H1 (cell line): ENCODE data around the gene TAOK1. TPM values are rescaled to one million over a fixed set of nuclear protein-coding genes. Genes with fewer than 3 reads are reported as not detected.

Source experiments
- CTCF ChIA-PET: fragments of 300-600 bp; sonication (Branson Sonifier 250); formaldehyde crosslinking; loops from one replicate; lab custom pipeline; 2021; ENCODE audit not compliant: partially characterized antibody; lab: Charles Lee
- POLR2A ChIA-PET: fragments of 300-600 bp; sonication (Branson Sonifier 250); formaldehyde crosslinking; loops from one replicate; lab custom pipeline; 2021; ENCODE audit warnings: inconsistent platforms; ENCODE audit not compliant: partially characterized antibody; lab: Charles Lee
- DNase-seq, 2 experiments: peaks; one replicate each; pipeline versions ENCODE4 v3.0.0 to v3.0.0-alpha.2; 2010 to 2022; ENCODE audit warnings: low spot score in 2 of 2, low read depth in 1 of 2, mixed read lengths in 1 of 2
- FAIRE-seq: peaks from 2 replicates; lab custom pipeline; 2011; peaks lifted over from hg19 to GRCh38; lab: Jason Lieb, UNC
- H2AFZ ChIP-seq: 2 replicates; pipeline ENCODE4 v1.8.1; 2012; ENCODE audit warnings: low read length, inconsistent platforms
- H2AK5ac ChIP-seq: 2 replicates; pipeline ENCODE4 v1.6.1; 2013; ENCODE audit warnings: low read depth, low read length
- H2BK120ac ChIP-seq: replicated peaks from 2 replicates; pipeline ENCODE3; 2013; ENCODE audit warnings: low read depth, low read length, inconsistent platforms
- H2BK12ac ChIP-seq: 2 replicates; pipeline ENCODE4 v1.6.1; 2013; ENCODE audit warnings: low read depth, low read length
- H2BK15ac ChIP-seq: 2 replicates; pipeline ENCODE4 v1.6.1; 2013; ENCODE audit warnings: low read length
- H2BK20ac ChIP-seq: 2 replicates; pipeline ENCODE4 v1.6.1; 2013; ENCODE audit warnings: low read length
- H2BK5ac ChIP-seq: 2 replicates; pipeline ENCODE4 v1.6.1; 2013; ENCODE audit warnings: low read depth, low read length
- H3K14ac ChIP-seq: 2 replicates; pipeline ENCODE4 v1.6.1; 2013; ENCODE audit warnings: inconsistent platforms; ENCODE audit not compliant: insufficient read length
- H3K18ac ChIP-seq: 2 replicates; pipeline ENCODE4 v1.6.1; 2013; ENCODE audit warnings: low read length; ENCODE audit errors: extremely low read depth
- H3K23ac ChIP-seq: 2 replicates; pipeline ENCODE4 v1.6.1; 2013; ENCODE audit warnings: inconsistent platforms; ENCODE audit not compliant: insufficient read length
- H3K23me2 ChIP-seq: 2 replicates; pipeline ENCODE4 v1.6.1; 2013; ENCODE audit warnings: low read depth, low read length
- H3K27ac ChIP-seq: 2 replicates; pipeline ENCODE4 v1.6.1; 2011; ENCODE audit warnings: low read depth, low read length, inconsistent platforms
- H3K27me3 ChIP-seq, 4 experiments: replicated peaks in 1 of 4; 1 replicate in 1 of 4; 2 replicates in 3 of 4; pipeline versions ENCODE4 v1.6.1 to v1.8.1; 2011 to 2013; ENCODE audit warnings: low read length in 3 of 4, mild to moderate bottlenecking in 3 of 4, inconsistent platforms in 2 of 4, mixed read lengths in 2 of 4, moderate library complexity in 1 of 4; ENCODE audit not compliant: control insufficient read depth in 3 of 4, insufficient read depth in 3 of 4; ENCODE audit errors: extremely low read depth in 1 of 4
- H3K36me3 ChIP-seq, 4 experiments: 2 replicates each; pipeline versions ENCODE4 v1.6.1 to v1.8.1; 2011 to 2013; ENCODE audit warnings: mild to moderate bottlenecking in 4 of 4, low read length in 3 of 4, moderate library complexity in 2 of 4, control low read depth in 1 of 4, inconsistent platforms in 1 of 4; ENCODE audit not compliant: insufficient read depth in 4 of 4, control insufficient read depth in 2 of 4
- H3K4ac ChIP-seq: replicated peaks from 2 replicates; pipeline ENCODE3; 2013; ENCODE audit warnings: low read length, low read depth, mixed read lengths, inconsistent platforms; ENCODE audit not compliant: insufficient read length
- H3K4me1 ChIP-seq, 4 experiments: replicated peaks in 1 of 4; 1 replicate in 1 of 4; 2 replicates in 3 of 4; pipeline versions ENCODE4 v1.6.1 to v1.8.1; 2011 to 2013; ENCODE audit warnings: low read length in 3 of 4, inconsistent platforms in 2 of 4, mixed read lengths in 1 of 4; ENCODE audit not compliant: insufficient read depth in 4 of 4, control insufficient read depth in 3 of 4
- H3K4me2 ChIP-seq, 2 experiments: 2 replicates each; pipeline versions ENCODE4 v1.6.1 to v1.8.1; 2011 to 2013; ENCODE audit warnings: low read depth in 2 of 2, low read length in 2 of 2, control low read depth in 1 of 2, inconsistent platforms in 1 of 2, mild to moderate bottlenecking in 1 of 2; ENCODE audit not compliant: insufficient read depth in 1 of 2
- H3K4me3 ChIP-seq, 4 experiments: fragments of 200-600, 300-600 bp in 1 of 4; sonication (generic), shearing (Covaris generic), sonication (Bioruptor Twin) in 1 of 4; 2 replicates each; pipeline versions ENCODE4 v1.5.1 to v1.8.1; 2011 to 2016; ENCODE audit warnings: low read length in 4 of 4, low read depth in 3 of 4, control low read depth in 2 of 4, inconsistent platforms in 2 of 4, mild to moderate bottlenecking in 2 of 4, mixed read lengths in 1 of 4, moderate library complexity in 1 of 4; ENCODE audit not compliant: insufficient read depth in 2 of 4; ENCODE audit errors: extremely low read depth in 1 of 4
- H3K56ac ChIP-seq: replicated peaks from 2 replicates; pipeline ENCODE3; 2013; ENCODE audit warnings: low read depth, mild to moderate bottlenecking, mixed read lengths, low read length, inconsistent platforms; ENCODE audit not compliant: insufficient read length
- H3K79me1 ChIP-seq: 2 replicates; pipeline ENCODE4 v1.6.1; 2013; ENCODE audit warnings: low read depth, low read length, control low read depth
- H3K79me2 ChIP-seq, 2 experiments: 2 replicates each; pipeline versions ENCODE4 v1.6.1 to v1.8.1; 2012 to 2013; ENCODE audit warnings: low read length in 2 of 2, mild to moderate bottlenecking in 2 of 2, inconsistent platforms in 1 of 2; ENCODE audit not compliant: insufficient read depth in 2 of 2, control insufficient read depth in 1 of 2
- H3K9ac ChIP-seq, 4 experiments: replicated peaks in 1 of 4; 1 replicate in 1 of 4; 2 replicates in 3 of 4; pipeline versions ENCODE4 v1.6.1 to v1.8.1; 2011 to 2013; ENCODE audit warnings: low read depth in 3 of 4, low read length in 3 of 4, control low read depth in 2 of 4, mild to moderate bottlenecking in 2 of 4, moderate library complexity in 2 of 4, inconsistent platforms in 1 of 4; ENCODE audit errors: extremely low read depth in 1 of 4
- H3K9me3 ChIP-seq, 2 experiments: 2 replicates each; pipeline versions ENCODE4 v1.6.1 to v1.8.1; 2012 to 2013; ENCODE audit warnings: mild to moderate bottlenecking in 2 of 2, moderate library complexity in 2 of 2, control low read depth in 1 of 2, inconsistent platforms in 1 of 2, low read depth in 1 of 2, low read length in 1 of 2, mixed read lengths in 1 of 2; ENCODE audit not compliant: insufficient read depth in 2 of 2
- H4K20me1 ChIP-seq, 2 experiments: replicated peaks in 1 of 2; 2 replicates each; pipeline versions ENCODE3 to v1.8.1; 2011 to 2013; ENCODE audit warnings: inconsistent platforms in 2 of 2, low read length in 2 of 2, mild to moderate bottlenecking in 1 of 2; ENCODE audit not compliant: insufficient read depth in 2 of 2, control insufficient read depth in 1 of 2
- H4K5ac ChIP-seq: 2 replicates; pipeline ENCODE4 v1.6.1; 2013; ENCODE audit warnings: low read length, low read depth, mixed read lengths, inconsistent platforms; ENCODE audit not compliant: insufficient read length
- H4K8ac ChIP-seq: 2 replicates; pipeline ENCODE4 v1.8.0; 2013; ENCODE audit warnings: mild to moderate bottlenecking, moderate library complexity, low read length, inconsistent platforms; ENCODE audit not compliant: insufficient read depth; ENCODE audit errors: extremely low read depth
- H4K91ac ChIP-seq: replicated peaks from 2 replicates; pipeline ENCODE3; 2013; ENCODE audit warnings: low read length, mixed read lengths, inconsistent platforms; ENCODE audit not compliant: insufficient read length
- JUND ChIP-seq: IDR thresholded peaks from 2 replicates; pipeline ENCODE4 v1.6.1; 2011; ENCODE audit warnings: mild to moderate bottlenecking, improper control_type of control experiment, low read length
- TAF1 ChIP-seq: IDR thresholded peaks from 2 replicates; pipeline ENCODE4 v1.6.1; 2011; ENCODE audit warnings: mild to moderate bottlenecking, low read depth, low read length
- WGBS, 2 experiments: shearing (Covaris generic) in 1 of 2; methylation state at CpG; one replicate each; pipeline versions ENCODE4 v1.1.6 to v1.1.7; 2013 to 2015; ENCODE audit warnings: low lambda C conversion rate in 2 of 2, mixed read lengths in 2 of 2, inconsistent platforms in 1 of 2, low coverage in 1 of 2, missing lambda C conversion rate in 1 of 2; ENCODE audit not compliant: insufficient replicate concordance in 2 of 2, insufficient coverage in 1 of 2, insufficient read length in 1 of 2; ENCODE audit errors: extremely low coverage in 1 of 2, missing lambda C conversion rate in 1 of 2; 5-methylcytosine and 5-hydroxymethylcytosine counted together
- polyA plus RNA-seq, 7 experiments: library from polyadenylated mRNA; depleted of rRNA in 3 of 7; stranded (reverse) in 5 of 7; unstranded in 2 of 7; fragments of >200 nt in 5 of 7; fragments of 200-250 nt in 2 of 7; gene quantifications; 1 replicate in 5 of 7; 2 replicates in 1 of 7; 4 replicates in 1 of 7; pipeline versions ENCODE4 v1.2.1 to v1.2.3, GENCODE V29; 2011 to 2013; ENCODE audit warnings: missing spikeins in 2 of 7, mixed read lengths in 2 of 7
- total RNA-seq: library from RNA; stranded (reverse); fragmentation: NEBNext Ultra II Directional; extraction: Animal tissue kit (Norgen Biotek cat#: 25700); gene quantifications from 2 replicates; pipeline ENCODE4 v1.2.1, GENCODE V29; 2021

TAOK1 gene
- total and polyA plus RNA-seq, 2 of the 8 experiments (the other 6 are each of a cell fraction or from before 2014, with no cell fraction given), result 12.2 to 90.6 TPM

- Histone ChIP-seq H3K79me2 (no peaks in the 10 kb centered on the region), H3K79me1 (no peaks in the 10 kb centered on the region), H3K4me2 (no peak overlapping the region), H2BK20ac (no peak overlapping the region), H2BK5ac (no peak overlapping the region), H3K36me3 (no peaks in the 10 kb centered on the region), H3K4me1 (no peaks in the 10 kb centered on the region), H2BK120ac (no peak overlapping the region), H3K18ac (no peak overlapping the region), H2BK15ac (no peak overlapping the region), H4K8ac (no peak overlapping the region), H2BK12ac (no peak overlapping the region), H2AFZ (no peak overlapping the region), H3K27me3 (no peaks in the 10 kb centered on the region), H3K14ac (no peak overlapping the region), H3K56ac (no peak overlapping the region), H2AK5ac (no peak overlapping the region), H3K23me2 (no peaks in the 10 kb centered on the region), H4K5ac (no peak overlapping the region), H3K4me3 (no peak overlapping the region), H3K9me3 (no peaks in the 10 kb centered on the region), H4K91ac (no peak overlapping the region), H3K23ac (no peak overlapping the region), H4K20me1 (no peaks in the 10 kb centered on the region), H3K9ac (no peak overlapping the region), H3K27ac (no peak overlapping the region), H3K4ac (no peak overlapping the region)
- 86% methylated on average over 3 of the region's 3 CpGs; no CpG with 5 or more reads in 1 of the 2 experiments for WGBS, 2 experiments
- TF ChIP-seq JUND, result no peak
- no peak for TF ChIP-seq TAF1
- DNase-seq (peak in 1 of 2 experiments; percentile 17), FAIRE-seq (no peak)
- ChIA-PET POLR2A (interaction anchor here (0.9 kb wide), 1 partner anchor 17 kb away, joined by 3 read pairs; no protein-coding TSS in a partner anchor), CTCF (interaction anchor here (0.7 to 1.7 kb wide), 5 partner anchors 9 to 185 kb away, joined by 3 to 4 read pairs (median 3); no protein-coding TSS in a partner anchor)
Measured at GRCh38 chr17:29555840-29556239, 165.7 kb downstream of the TAOK1 start.
